GM21447 (cell line): Measurements from ENCODE around the gene ZSWIM7.
A peak's percentile ranks its signal among the peaks of the same experiment; 100 is the strongest.
"Not testable (repeated sequence)": the region's sequence is repeated elsewhere in the genome, so short reads cannot be mapped to it uniquely, and the experiment has no call there.

Experiments used
- ATAC-seq: cut with Tn5 transposase; IDR thresholded peaks from one replicate; pipeline ENCODE4 v1.9.1; 2021; ENCODE audit not compliant: unreplicated experiment

The ZSWIM7 gene

DNA sequence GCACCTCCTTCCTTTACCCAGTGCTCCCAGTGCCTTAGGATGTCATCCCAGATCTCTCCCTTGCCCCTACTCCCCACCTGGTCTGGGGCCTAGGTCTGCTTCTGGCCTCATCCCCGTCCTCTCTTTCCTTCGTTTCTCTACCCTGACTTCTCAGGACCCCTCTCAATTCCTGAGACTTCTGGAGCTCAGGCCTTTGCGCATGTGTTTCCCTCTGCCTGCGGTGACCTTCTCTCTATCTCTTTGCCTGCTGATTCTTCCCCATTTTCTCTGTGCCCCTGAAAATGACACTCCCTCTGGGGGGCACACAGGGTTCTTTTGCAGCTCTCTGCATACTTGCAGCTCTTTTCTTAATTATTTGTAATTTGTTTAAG, 41.0 kb downstream of the ZSWIM7 start:
- no peak for ATAC-seq

- no peak for ATAC-seq
These were observed 41.7 kb downstream of the ZSWIM7 start for GRCh38 chr17:15957608-15958307.

DNA sequence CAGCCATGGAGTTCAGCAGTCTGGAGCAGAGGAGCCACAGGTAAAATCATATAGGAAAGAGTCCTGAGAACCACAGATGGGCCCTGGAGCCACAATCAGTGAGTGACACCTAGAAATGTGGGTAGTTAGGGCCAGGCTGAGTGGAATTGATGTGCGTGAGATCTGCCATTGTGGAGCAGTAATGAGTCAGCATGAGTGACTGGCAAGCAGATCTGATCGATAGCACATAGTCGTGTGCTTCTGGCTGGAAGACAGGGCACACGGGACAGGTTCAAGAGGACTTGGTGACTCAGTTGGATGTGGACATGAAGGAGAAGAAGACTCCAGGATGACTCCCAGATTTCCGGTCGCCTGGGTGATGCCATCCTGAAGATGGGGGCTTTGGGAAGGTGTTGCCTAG, 42.3 kb downstream of the ZSWIM7 start:
- no peak for ATAC-seq

DNA sequence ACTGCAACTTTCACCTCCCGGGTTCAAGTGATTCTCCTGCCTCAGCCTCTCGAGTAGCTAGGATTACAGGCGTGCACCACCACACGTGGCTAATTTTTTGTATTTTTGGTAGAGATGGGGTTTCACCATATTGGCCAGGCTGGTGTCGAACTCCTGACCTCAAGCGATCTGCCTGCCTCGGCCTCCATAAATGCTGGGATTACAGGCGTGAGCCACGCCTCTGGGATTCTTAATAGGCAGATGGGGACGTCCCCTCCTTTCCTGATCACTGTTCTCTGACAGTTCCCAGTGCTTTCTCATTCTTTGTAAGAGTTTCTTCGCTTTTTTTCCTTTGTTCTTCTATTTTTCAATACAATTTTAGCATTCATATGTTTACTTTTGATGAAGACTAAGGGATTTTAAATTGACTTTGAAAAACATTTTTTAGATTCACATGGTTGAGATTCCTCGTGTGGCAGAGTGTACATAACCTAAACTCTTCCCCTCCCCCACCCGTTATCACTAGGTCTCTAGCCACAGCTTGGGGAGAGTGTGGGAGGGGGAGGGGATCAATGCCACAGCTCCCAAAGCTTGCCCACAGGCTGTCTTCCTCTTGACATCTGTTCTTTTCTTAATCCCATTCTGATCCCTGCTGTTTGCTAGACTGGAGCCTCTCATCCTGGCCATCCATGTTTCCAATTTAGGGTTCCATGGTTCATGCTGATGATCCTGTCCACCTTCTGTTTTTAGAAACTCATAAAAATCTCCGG, 43.5 kb downstream of the ZSWIM7 start:
- no peak for ATAC-seq

DNA sequence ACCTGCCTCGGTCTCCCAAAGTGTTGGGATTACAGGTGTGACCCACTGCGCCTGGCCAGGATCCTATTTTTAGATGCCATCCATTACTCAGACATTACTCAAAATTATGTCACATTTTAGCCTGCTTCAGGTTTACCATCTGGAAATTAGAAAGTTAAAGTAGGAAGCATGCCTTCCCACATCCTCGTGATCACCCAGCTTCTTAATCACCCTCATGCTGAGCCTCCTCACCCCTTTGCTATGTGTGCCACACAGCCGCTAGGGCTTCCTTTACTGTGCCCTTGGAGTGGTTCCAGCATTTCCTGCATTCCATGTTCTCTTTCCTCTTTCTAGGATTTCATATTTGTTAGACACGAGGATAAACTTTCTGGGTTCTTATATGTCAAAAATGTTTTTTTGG, 45.3 kb downstream of the ZSWIM7 start:
- ATAC-seq = no peak

GRCh38 chr17:15952916-15953790, 46.4 kb downstream of the ZSWIM7 start:
- ATAC-seq = no peak

- ATAC-seq = no peak
These were observed 47.4 kb downstream of the ZSWIM7 start for GRCh38 chr17:15952048-15952532.

GRCh38 chr17:15951368-15952047, 48.0 kb downstream of the ZSWIM7 start:
- no peak for ATAC-seq

GRCh38 chr17:15947976-15948752, 51.3 kb downstream of the ZSWIM7 start:
- no peak for ATAC-seq

DNA sequence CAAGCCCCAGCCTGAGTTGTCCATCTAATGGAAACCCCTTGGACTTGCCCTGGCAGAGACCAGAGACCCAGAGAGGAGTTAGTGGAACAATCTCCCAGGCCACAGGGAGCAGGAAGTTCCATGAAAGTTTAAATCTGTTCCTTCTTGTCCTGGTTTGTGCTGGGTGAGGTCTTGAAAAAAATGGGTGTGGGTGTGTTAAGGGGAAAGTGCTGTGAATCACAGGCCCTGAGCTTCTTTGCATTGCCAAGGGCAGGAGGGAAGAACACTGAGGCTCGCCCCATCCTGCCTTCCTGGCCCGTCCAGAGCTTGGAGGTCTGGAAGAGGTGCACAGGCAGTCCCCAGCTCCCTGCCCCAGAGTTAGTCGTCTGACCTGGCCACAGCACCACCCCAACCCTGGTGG, 52.2 kb downstream of the ZSWIM7 start:
- no peak for ATAC-seq

DNA sequence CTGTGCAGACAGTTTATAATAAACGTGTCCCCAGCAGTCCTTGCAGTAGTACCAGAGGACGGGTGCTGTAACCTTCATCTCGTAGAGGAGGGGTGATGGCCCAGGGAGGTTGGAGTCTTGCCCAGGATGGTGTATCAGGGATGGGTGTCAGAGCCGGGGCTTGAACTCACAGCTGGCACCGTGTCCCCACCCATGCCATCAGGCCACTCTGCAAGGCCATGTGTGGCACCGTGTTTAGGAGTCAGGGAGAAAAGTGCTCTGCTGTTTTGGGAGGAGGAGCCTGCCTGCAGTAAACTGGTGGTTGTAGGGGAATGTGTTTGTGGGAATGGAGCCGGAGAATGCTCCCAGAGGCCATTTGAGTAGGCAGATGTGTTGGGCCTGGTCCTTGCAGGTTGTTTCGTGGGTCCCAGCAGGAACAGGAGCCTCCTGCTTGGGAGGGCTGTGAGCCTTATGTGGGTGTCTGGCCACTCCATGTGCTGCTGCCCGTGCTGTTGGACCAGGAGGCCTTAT, 52.8 kb downstream of the ZSWIM7 start:
- no peak for ATAC-seq

DNA sequence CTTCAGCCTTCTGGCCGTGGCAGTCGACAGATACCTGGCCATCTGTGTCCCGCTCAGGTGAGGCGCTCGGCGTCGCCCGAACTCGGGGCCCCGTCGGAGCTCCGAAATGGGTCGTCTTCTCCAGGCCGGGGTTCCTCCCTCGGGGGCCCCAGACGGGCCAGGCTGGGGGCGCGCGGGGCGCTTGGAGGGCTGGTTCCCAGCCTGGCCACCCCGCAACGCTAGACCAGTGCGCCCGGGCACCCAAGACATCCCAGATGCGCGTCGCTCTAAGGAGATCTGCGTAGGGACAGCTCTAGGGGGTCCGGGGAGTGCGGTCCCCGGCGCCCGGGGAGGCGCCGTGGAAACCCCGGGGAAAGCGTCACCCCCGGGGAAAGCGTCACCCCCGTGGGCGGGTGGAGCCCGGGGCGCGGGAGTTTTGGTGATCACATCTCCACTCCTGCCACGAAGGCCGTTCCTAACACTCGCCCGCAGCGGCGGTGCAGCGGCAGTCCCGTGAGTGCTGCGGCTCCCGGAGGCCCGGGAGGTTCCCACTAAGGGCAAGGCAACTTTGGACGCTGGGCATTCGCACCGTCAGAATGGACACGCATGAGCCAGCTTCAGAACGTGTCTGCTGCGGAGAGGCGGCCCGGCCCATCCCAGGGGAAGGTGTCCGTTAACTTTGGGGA, 53.8 kb downstream of the ZSWIM7 start:
- ATAC-seq = no peak

GRCh38 chr17:15944759-15945526, 54.6 kb downstream of the ZSWIM7 start, which contains the start of gene ADORA2B:
Gene ADORA2B, plus strand, starts transcription at chr17:15945130. Its CDS starts 119 bp downstream, at chr17:15945249.
- peak; percentile 57 for ATAC-seq

GRCh38 chr17:15943971-15944758, 55.3 kb downstream of the ZSWIM7 start:
- ATAC-seq = peak; percentile 12

DNA sequence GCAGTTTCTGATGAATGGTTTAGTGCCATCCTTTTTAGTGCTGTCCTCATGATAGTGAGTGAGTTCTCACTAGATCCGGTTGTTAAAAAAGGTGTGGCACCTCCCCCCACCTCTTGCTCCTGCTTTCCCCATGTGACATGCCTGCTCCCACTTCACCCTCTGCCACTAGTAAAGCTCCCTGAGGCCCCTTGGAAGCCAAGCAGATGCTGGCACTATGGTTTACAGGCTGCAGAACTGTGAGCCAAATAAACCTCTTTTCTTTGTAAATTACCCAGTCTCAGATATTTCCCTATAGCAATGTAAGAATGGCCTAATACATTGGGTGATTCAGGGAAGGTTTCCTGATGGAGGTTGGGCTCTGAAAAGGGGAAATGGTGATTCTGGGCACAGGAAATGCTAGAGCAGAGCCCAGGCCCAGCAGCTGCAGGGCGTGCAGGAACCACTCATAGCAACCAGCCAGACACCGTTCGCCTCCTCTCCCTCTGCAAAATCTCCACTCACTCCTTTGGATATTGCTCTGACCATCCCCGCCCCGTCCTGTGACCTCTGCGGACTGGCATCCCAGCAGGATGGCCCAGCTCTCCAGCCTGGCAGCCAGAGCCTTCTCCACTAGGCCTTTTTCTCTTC, 57.2 kb downstream of the ZSWIM7 start:
- ATAC-seq = no peak

GRCh38 chr17:15941781-15942180, 57.7 kb downstream of the ZSWIM7 start:
- no peak for ATAC-seq

DNA sequence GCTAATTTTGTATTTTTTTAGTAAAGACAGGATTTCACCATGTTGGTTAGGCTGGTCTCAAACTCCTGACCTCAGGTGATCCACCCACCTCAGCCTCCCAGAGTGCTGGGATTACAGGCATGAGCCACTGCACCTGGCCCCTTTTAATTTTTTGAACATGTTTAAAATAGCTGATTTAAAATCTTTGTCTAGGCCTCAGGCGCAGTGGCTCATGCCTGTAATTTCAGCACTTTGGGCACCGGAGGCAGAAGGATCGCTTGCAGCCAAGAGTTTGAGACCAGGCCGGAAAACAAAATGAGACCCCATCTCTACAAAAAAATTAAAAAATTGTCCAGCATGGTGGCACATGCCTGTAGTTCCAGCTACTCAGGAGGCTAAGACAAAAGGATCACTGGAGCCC, 63.0 kb downstream of the ZSWIM7 start:
- not testable (repeated sequence) for ATAC-seq
